ENCODE data around the gene RUNX3. TPM values are rescaled to one million over a fixed set of nuclear protein-coding genes. Genes with fewer than 3 reads are reported as not detected.

Gene RUNX3
- total and polyA plus RNA-seq, 2 donors (not counting 3 experiments of a cell fraction or from before 2014, with no cell fraction given) = not detected

DNA sequence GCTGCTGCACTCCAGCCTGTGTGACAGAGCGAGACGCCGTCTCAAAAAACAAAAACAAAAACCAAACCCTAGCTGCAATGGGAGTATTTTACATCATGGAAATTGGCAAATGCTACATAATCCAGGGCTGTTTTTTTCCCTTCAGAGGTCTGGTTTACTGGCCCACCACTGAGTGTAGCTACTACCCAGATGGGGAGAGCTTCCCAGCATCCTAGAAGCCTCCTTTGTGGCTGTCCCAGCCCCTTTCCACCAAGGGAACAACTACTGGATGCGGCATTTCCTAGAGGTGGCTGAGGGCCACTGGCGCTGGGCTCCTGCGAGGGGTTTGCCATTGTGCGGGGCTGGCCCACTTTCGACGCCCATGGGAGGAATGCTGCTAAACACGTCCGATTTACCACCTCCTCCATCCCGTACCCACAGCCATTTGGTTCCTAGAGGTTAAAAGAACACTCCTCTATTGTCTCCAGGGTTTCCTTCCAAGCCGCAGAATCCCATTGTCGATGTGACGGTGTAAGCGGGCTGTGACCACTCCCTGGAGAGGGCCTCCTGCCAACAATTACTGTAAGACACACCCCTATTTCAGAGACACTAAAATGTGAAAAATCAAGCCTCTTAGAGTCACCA, 55.4 kb downstream of the RUNX3 start:
- H3K9me3 ChIP-seq (replicated peaks; ENCODE audit: control insufficient read depth, insufficient read depth, low read length) = no peaks in the 10 kb centered on the region
- no peaks in the 10 kb centered on the region for H3K79me2 ChIP-seq (ENCODE audit: control insufficient read depth, insufficient read depth, low read length)
- no TSS peak for BruUV-seq (replicated peaks)
- no peak overlapping the region for H3K4me3 ChIP-seq (replicated peaks in 1 of 3; ENCODE audit: insufficient read depth in 1 of 3, low read depth in 1 of 3, low read length in 3 of 3)
- H3K4me1 ChIP-seq (ENCODE audit: control insufficient read depth, extremely low read depth, insufficient read depth, low read length) = no peaks in the 10 kb centered on the region
- TF ChIP-seq POLR2A (IDR thresholded peaks at IDR 0.05; ENCODE audit: low read depth, low read length) = no peak
- TF ChIP-seq MYC (IDR thresholded peaks at IDR 0.05; ENCODE audit: low read depth, low read length) = no peak
- TF ChIP-seq, protein P1, sequence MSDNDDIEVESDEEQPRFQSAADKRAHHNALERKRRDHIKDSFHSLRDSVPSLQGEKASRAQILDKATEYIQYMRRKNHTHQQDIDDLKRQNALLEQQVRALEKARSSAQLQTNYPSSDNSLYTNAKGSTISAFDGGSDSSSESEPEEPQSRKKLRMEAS (IDR thresholded peaks at IDR 0.05; ENCODE audit: insufficient read depth, insufficient read length) = no peak
- TF ChIP-seq POLR2AphosphoS5 (IDR thresholded peaks at IDR 0.05; ENCODE audit: insufficient read depth, low read depth, low read length) = no peak
- no peak for TF ChIP-seq EZH2 (IDR thresholded peaks at IDR 0.05; ENCODE audit: borderline replicate concordance, low read depth, low read length, severe bottlenecking)
- TF ChIP-seq GATA2 (IDR thresholded peaks at IDR 0.05; ENCODE audit: insufficient read depth, insufficient read length, low read depth, low read length) = no peak
- TF ChIP-seq JUN (IDR thresholded peaks at IDR 0.05; ENCODE audit: borderline replicate concordance, insufficient read depth, insufficient read length, low read depth) = no peak
- TF ChIP-seq, protein P2, sequence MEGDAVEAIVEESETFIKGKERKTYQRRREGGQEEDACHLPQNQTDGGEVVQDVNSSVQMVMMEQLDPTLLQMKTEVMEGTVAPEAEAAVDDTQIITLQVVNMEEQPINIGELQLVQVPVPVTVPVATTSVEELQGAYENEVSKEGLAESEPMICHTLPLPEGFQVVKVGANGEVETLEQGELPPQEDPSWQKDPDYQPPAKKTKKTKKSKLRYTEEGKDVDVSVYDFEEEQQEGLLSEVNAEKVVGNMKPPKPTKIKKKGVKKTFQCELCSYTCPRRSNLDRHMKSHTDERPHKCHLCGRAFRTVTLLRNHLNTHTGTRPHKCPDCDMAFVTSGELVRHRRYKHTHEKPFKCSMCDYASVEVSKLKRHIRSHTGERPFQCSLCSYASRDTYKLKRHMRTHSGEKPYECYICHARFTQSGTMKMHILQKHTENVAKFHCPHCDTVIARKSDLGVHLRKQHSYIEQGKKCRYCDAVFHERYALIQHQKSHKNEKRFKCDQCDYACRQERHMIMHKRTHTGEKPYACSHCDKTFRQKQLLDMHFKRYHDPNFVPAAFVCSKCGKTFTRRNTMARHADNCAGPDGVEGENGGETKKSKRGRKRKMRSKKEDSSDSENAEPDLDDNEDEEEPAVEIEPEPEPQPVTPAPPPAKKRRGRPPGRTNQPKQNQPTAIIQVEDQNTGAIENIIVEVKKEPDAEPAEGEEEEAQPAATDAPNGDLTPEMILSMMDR (IDR thresholded peaks at IDR 0.05; ENCODE audit: extremely low read depth in 1 of 2, insufficient read depth in 1 of 2, low read depth in 1 of 2, low read length in 2 of 2) = no peak
- TF ChIP-seq FOS (IDR thresholded peaks at IDR 0.05; ENCODE audit: borderline replicate concordance, insufficient read depth, low read length) = no peak
- dilution Hi-C loops (cut with MboI; ENCODE audit: extremely low pct_ligation_motif_present, low sequenced_read_pairs) = no loop called here
- ChIA-PET POLR2A (no interaction called here), CTCF (interaction anchor here (0.6 to 1.2 kb wide), 3 partner anchors 13 to 328 kb away, joined by 3 read pairs; no protein-coding TSS in a partner anchor)
- no peak overlapping the region for H2AFZ ChIP-seq (ENCODE audit: low read depth, low read length)
- H3K36me3 ChIP-seq (ENCODE audit: control insufficient read depth in 2 of 2, extremely low read depth in 1 of 2, insufficient read depth in 2 of 2, low read length in 2 of 2) = no peaks in the 10 kb centered on the region
- no peaks in the 10 kb centered on the region for H4K20me1 ChIP-seq (replicated peaks; ENCODE audit: control insufficient read depth, extremely low read depth, insufficient read depth, low read length)
- no peaks in the 10 kb centered on the region for H3K9me1 ChIP-seq (replicated peaks; ENCODE audit: control insufficient read depth, extremely low read depth, insufficient read depth, low read length)
- no peak overlapping the region for H3K9ac ChIP-seq (replicated peaks; ENCODE audit: extremely low read depth, insufficient read depth, low read length)
- intact Hi-C loops (cut with micrococcal nuclease) = no loop called here
- H3K4me2 ChIP-seq (ENCODE audit: insufficient read depth, low read length) = no peak overlapping the region
- peaks cover 7 to 22% of the 10 kb centered on the region in 2 experiments for H3K27me3 ChIP-seq (ENCODE audit: control insufficient read depth in 2 of 2, insufficient read depth in 2 of 2, low read length in 2 of 2)
- FAIRE-seq (no peak), DNase-seq (ENCODE audit: low read depth, low spot score) (no peak)
- H3K27ac ChIP-seq (ENCODE audit: insufficient read depth, low read depth, low read length) = no peak overlapping the region
